ENCODE data around the gene FOCAD.

Gene FOCAD

GRCh38 chr9:21023861-21024260 lies 339.8 kb downstream of the FOCAD start:
- ATAC-seq = no peak

- no peak for ATAC-seq
These were observed 343.2 kb downstream of the FOCAD start for GRCh38 chr9:21027295-21027694.

GRCh38 chr9:21028466-21028865 lies 344.4 kb downstream of the FOCAD start:
- peak; percentile 12 to 33 for ATAC-seq

GRCh38 chr9:21029661-21030060 lies 345.6 kb downstream of the FOCAD start:
- peak; percentile 5 to 10 for ATAC-seq

GRCh38 chr9:21030389-21031035 lies 346.5 kb downstream of the FOCAD start:
- ATAC-seq = peak; percentile 83

GRCh38 chr9:21031091-21031807 lies 347.2 kb downstream of the FOCAD start, which contains the start of gene HACD4:
Gene HACD4 (minus strand): TSS chr9:21031640. CDS start chr9:21031590, 50 bp downstream.
- peak; percentile 53 to 62 for ATAC-seq

GRCh38 chr9:21031808-21032183 lies 347.7 kb downstream of the FOCAD start:
- no peak for ATAC-seq

GRCh38 chr9:21037278-21037677 lies 353.2 kb downstream of the FOCAD start:
- no peak for ATAC-seq

- no peak for ATAC-seq
These were observed 355.2 kb downstream of the FOCAD start for GRCh38 chr9:21039302-21039701.

GRCh38 chr9:21042466-21042865 lies 358.4 kb downstream of the FOCAD start:
- no peak for ATAC-seq

- no peak for ATAC-seq
These were observed 359.8 kb downstream of the FOCAD start for GRCh38 chr9:21043841-21044240.
